K562 (cell line): ENCODE measurements around the gene ATP13A1.

ENCODE experiments used
- CTCF ChIP-seq, 3 experiments: IDR thresholded peaks in 2 of 3; conservative IDR thresholded peaks in 1 of 3; 2 replicates each; pipeline ENCODE4 v1.5.1; 2011 to 2012; ENCODE audit warnings: low read length in 3 of 3, mild to moderate bottlenecking in 3 of 3, control low read depth in 2 of 3, improper control_type of control experiment in 1 of 3, inconsistent platforms in 1 of 3, low read depth in 1 of 3, mixed read lengths in 1 of 3, moderate library complexity in 1 of 3; ENCODE audit not compliant: insufficient read depth in 2 of 3
- MTA3 ChIP-seq: fragments of 450-650 bp; formaldehyde crosslinking; IDR thresholded peaks from 2 replicates; pipeline ENCODE4 v1.6.1; 2017; ENCODE audit warnings: mild to moderate bottlenecking, borderline replicate concordance
- MXI1 ChIP-seq: IDR thresholded peaks from 2 replicates; pipeline ENCODE4 v1.6.1; 2011; ENCODE audit warnings: low read depth, mild to moderate bottlenecking, improper control_type of control experiment, low read length
- POLR2A ChIP-seq: fragments of 450-650 bp; conservative IDR thresholded peaks from 2 replicates; pipeline ENCODE4 v1.6.1; 2016
- SMC3 ChIP-seq: conservative IDR thresholded peaks from 2 replicates; pipeline ENCODE4 v1.6.1; 2011; ENCODE audit warnings: low read depth, low read length, improper control_type of control experiment; ENCODE audit not compliant: insufficient read depth
- YY1 ChIP-seq, 3 experiments: IDR thresholded peaks; 2 replicates each; pipeline ENCODE4 v1.6.1; 2011; ENCODE audit warnings: low read length in 2 of 3, mild to moderate bottlenecking in 2 of 3, moderate library complexity in 2 of 3, borderline replicate concordance in 1 of 3, control low read depth in 1 of 3, low read depth in 1 of 3; ENCODE audit not compliant: insufficient read depth in 3 of 3, insufficient replicate concordance in 2 of 3, control insufficient read depth in 1 of 3, insufficient read length in 1 of 3; ENCODE audit errors: extremely low read depth in 1 of 3

DNA sequence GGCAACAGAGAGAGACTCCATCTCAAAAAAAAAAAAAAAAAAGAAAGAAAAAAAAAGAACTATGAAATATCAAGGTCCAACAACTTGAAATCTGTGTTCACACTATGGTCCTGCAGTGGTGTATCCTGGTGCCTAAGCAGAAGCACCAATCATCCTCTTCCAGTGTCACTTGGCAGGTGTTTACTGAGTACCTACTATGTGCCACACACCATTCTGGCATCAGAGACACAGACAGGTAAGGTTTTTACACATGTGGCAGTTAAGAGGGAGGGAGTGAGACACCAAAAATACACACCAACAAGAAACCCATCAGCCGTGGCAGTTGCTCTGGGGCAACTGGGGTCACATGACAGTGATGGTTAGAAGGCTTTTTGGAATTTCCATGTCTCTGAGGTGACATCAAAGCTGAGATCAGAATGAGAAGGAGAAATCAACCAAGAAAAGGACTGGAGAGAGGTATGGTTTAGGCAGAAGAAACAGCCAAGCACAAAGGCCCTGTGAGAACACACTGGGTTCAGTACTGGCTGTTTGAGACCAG is 62.6 kb downstream of the ATP13A1 start:
- no peak for TF ChIP-seq POLR2A
- no peak for TF ChIP-seq MXI1
- no peak for TF ChIP-seq MTA3
- TF ChIP-seq SMC3 = no peak
- TF ChIP-seq YY1 (IDR thresholded peaks at IDR 0.05; ENCODE audit: borderline replicate concordance in 1 of 3, control insufficient read depth in 1 of 3, extremely low read depth in 1 of 3, insufficient read depth in 3 of 3, insufficient read length in 1 of 3, insufficient replicate concordance in 2 of 3, low read depth in 1 of 3, low read length in 2 of 3) = no peak
- TF ChIP-seq CTCF (IDR thresholded peaks at IDR 0.05 in 2 of 3, conservative IDR thresholded peaks at IDR 0.05 in 1 of 3; ENCODE audit: insufficient read depth in 2 of 3, low read depth in 1 of 3, low read length in 3 of 3) = no peak
